GM18508 (cell line): Measurements from ENCODE around the gene TBCD.
"Not testable (repeated sequence)": the region's sequence is repeated elsewhere in the genome, so short reads cannot be mapped to it uniquely, and the experiment has no call there.

Experiments used
- ATAC-seq: cut with Tn5 transposase; IDR thresholded peaks from one replicate; pipeline ENCODE4 v1.9.1; 2021; ENCODE audit warnings: moderate number of reproducible peaks; ENCODE audit not compliant: insufficient read depth, unreplicated experiment

TBCD gene

DNA sequence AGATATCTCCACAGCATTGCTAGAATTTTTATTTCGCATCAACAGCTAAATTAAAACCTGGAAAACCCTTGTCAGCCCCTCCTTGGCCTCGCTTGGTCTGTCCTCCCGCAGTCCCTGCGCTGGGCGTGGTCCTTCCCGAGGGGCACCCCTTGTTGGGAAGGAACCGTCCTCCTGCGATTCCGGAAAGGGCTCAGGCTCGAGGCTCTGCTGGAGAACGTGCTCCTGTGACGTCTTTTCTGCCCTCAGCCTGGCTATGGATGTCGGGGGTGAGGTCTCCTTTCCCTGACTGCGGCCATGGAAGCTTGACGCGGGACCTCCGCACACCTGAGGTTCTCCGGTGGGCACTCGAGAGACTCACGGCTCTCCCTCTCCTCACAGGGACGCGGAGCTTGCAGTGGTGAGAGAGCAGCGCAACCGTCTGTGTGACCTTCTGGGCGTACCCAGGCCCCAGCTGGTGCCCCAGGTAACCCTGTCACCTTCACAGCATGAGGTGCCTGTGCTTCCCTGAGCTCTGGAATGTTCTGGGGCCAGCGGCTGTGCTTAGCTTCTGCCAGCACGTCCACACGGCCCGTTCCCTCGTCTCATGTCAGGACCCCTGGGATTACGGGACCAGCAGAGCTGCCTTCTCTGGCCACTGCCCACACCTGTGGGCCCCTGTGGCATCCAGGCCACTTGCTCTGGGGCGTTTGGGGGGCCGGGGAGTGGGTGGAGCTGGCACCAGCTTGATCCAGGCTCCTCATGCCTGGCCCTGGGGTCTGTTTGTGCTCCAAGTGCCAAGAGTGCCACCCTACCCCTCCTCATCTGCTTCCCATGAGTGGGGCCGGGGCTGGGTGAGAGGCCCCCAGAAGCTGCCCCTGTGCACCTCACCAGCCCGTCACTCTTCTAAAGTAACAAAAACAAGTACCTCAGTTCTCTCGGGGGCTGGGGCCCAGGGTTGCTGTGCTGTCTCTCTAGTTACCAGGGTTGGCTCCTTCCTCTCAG is 189.4 kb downstream of the TBCD start:
- no peak for ATAC-seq

DNA sequence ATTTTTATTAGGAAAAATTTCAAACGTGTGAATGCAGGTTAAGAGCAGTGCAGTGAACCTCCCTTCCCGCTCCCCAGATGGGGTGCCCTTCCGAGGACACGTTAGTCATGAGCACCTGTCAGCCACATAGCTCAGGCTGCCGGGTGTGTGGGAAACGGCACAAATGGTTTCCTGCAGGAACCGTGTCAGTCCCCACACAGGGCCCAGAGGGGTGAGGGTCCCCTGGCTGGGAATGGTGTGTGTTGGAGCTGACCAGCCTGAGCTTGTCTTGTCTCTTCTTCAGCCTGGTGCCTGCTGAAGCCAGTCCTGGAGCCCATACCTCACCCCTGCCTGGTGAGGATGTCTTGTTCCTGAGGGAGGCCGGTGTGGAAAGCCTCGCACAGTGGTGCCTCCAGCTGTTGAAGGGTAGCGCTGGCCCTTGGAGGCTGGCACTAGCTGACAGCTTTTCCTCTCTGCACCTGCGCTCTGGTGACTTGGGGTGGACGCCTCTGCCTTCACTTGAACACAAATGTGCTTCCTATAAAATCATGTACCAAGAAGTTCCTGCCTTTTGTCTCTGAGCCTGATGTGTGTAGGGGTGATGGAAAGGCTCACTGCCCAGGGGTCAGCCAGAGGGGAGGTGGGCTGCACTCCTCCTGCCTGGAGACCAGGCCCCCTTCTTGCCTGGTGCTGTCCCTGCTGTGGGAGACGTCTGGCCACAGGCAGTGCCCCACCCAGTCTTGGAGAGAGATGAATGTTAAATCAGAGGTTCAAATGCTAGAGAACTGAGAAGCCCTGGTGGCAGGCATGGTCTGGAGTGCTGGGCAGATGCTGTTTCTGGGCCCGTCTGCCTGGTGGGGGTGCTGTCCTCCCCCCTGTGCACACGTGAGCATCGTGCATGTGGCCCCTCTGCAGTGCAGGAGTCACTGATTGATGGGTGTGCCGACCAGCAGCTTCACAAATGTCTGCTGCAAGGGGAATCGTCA is 190.6 kb downstream of the TBCD start:
- ATAC-seq, result no peak

DNA sequence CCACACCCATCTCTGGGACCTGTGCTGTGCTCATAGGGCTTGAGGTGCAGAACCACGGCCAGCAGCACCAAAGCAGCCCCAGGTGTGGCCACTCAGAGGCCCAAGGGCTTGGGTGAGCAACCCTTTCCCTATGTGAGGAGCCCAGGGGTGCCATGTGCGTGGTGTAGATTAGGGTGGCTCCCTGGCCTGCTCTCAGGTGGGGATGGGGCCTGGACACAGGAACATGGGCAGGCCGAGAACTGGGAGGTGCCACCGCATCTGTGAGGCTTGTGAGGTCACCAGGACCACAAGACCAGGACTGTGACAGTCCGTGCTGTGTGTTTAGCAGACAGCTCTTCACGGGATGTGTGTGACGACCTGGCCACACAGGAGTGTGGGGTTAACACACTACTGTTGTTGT is 191.5 kb downstream of the TBCD start:
- no peak for ATAC-seq

- ATAC-seq, result no peak
These were observed 191.9 kb downstream of the TBCD start for GRCh38 chr17:82943751-82944150.

DNA sequence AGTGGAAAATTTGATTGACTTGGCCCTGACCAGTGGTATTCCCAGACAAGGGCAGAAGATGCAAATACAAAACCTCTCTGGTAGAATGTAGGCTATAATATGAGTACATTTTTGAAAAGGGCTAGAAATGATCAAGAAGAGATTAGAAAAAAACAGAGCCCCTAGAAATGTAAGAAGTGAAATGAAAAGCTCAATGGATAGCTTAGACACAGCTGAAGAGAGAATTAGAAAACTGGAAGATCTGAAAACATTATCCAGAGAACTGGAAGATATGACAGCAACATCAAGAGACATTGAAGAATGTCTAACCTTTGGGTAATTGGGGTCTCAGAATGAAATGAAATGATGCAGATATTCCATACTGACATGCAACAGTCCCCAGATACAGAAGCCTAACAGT is 193.1 kb downstream of the TBCD start:
- ATAC-seq, result no peak

DNA sequence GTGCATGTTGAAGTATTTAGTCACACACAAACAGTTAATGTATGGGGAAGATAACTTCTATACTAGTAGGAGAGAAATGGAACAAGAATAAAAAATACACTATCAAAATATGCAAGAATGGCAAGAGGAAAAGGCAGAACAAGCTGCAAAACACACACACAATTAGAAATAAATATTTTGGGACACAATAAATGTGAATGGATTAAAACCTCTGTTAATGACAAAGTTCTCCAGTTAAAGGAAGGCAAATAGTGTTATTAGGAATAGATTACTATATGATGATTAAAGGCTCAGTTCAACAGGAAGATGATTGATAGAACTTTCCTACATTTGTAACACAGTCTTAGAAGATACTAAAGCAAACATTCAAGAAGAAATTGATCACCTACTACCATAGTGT is 194.2 kb downstream of the TBCD start:
- ATAC-seq, result no peak

DNA sequence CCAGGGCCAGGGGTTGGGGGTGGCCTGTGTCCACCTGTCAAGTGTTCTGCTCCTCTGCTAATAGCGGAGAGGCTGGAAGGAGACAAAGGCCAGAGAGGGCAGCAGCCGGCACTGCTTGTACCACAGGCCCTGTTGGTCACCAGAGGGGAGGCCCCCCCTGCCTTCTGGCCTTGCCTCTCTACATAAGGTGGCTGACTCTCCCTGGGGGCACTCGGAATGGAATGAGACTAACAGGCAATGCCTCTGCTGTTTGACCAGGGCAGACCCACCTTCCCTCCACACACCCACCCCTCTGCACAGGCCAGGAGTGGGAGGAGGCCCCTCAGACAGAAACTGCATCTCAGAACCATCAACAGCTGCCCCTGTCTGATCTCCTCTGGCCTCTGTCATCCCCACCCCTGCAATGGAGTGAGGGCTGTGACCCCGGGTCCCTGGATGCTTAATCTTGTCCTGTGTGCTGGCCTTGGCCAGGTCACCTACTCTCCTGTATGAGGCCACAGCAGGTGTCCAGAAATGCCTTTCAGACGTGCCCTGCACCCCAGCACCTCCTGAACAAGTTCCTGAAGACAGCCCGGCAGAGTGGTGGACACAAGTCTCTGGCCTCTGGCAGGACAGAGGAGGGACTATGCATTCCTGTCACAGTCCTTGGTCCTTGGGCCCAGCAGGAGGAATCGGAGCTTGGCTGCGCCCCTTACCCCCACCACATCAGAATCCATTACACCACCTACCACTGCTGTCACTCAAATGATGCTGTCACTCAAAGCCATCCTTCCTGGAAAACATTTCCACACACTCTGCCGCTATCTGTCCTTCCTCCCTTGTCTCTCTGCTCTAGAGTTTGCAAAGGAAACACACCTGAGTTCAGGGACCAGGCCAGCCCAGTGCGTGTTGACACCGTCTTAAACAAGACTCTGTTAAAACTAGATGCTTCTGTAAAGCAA is 195.5 kb downstream of the TBCD start:
- no peak for ATAC-seq

DNA sequence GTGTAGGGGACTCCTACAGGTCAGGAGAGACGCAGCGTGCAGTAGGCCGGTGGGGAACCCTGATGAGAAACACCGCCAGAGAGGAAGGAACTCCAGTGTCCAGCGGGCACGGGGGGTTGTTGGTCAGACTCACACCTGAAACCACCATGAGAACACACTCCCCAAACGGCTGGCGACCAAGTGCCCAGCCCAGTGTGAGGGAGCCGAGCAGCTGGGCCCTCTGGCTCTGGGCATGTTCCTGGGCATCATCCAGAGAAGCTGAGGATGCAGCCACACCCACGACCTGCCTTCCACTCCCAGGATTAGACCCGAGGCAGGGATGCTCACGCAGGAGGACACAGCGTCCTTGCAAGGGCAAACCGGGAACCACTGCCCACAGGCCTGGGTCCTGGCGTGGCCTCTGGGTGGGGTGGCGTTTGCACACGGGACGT is 196.2 kb downstream of the TBCD start:
- ATAC-seq, result no peak

- ATAC-seq, result no peak
These were observed 197.1 kb downstream of the TBCD start for GRCh38 chr17:82948957-82949356.

- ATAC-seq, result no peak
These were observed 197.5 kb downstream of the TBCD start for GRCh38 chr17:82949361-82949760.

GRCh38 chr17:82949984-82950383 is 198.1 kb downstream of the TBCD start:
- ATAC-seq, result no peak

GRCh38 chr17:82950525-82951102 is 198.7 kb downstream of the TBCD start:
- ATAC-seq, result no peak

GRCh38 chr17:82952019-82952418 is 200.2 kb downstream of the TBCD start:
- no peak for ATAC-seq

DNA sequence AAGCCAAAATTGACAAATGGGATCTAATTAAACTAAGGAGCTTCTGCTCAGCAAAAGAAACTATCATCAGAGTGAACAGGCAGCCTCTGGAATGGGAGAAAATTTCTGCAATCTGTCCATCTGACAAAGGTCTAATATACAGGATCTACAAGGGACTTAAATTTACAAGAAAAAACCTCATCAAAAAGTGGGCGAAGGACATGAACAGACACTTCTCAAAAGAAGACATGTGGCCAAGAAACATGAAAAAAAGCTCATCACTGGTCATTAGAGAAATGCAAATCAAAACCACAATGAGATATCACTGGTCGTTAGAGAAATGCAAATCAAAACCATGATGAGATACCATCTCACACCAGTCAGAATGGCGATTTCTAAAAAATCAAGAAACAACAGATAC is 203.2 kb downstream of the TBCD start:
- ATAC-seq, result not testable (repeated sequence)

GRCh38 chr17:82955627-82956026 is 203.8 kb downstream of the TBCD start:
- ATAC-seq, result not testable (repeated sequence)

DNA sequence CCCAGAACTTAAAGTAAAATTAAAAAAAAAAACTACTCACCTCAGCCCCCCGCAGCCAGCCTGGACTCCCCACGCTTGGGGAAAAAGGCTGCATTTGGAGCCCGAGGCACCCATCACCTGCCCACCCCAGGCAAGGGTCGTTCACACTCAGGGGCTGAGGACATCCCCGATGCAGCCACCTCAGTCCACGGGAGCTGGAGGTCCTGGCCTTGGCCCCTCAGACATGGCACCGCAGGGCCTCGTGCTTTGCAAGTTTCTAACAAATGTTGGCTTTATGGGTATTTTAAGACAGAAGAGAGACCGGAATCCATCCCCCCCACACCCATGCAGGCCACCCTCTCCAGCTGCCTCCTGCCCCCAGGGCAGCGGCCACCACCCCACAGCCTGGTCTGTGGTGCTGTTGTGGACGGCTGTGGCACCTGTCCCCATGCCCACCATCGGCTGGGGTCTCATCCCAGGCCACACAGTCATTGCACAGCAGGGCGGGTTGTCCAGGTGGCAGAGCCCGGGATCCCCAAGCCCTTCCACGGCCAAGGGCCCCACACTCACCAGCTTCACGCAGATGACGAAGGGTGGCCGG is 204.4 kb downstream of the TBCD start:
- ATAC-seq, result no peak

DNA sequence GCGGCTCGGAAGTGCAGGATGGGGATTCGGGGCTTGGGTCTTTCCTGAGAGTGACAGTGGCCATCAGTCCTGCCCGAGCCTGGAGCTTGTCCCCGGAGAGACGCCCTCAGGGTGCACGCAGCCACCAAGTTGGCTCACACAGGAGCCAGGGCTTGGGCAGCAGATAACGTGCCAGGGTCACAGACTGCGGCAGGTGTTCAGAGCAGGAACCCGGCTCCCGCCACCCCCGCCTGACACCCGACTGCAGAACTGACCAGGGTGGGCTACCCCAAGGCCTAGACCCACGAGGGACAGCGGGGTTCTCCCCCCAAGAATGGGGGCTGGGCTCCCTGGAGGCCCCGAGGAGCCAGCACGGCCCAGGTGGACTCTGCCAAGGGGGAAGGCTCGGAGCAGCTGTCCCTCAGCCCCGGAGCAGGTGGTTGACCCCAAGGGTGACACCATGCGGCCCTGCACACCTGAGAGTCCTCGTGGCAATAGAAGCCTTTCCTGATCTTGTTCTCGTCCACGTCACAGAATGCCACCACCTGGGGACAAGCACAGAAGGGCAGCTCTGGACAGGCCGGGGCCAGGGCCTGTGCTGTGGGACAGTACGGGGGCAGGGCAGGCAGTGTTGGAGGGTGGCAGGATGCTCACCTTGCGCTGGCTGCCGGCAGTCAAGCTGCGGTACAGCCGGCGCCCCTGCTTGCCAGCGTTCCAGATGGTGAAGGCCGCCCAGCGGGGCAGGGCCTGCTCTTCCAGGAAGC is 205.0 kb downstream of the TBCD start:
- no peak for ATAC-seq

GRCh38 chr17:82957469-82957795 is 205.6 kb downstream of the TBCD start:
- no peak for ATAC-seq
